ENCODE data around the gene TPM2.

Gene TPM2

GRCh38 chr9:35703906-35704672, 14.4 kb upstream of the TPM2 start:
- Histone ChIP-seq H3K36me3 (ENCODE audit: insufficient read depth, low read length) (peaks cover 96% of the 10 kb centered on the region), H3K27ac (no peak overlapping the region), H3K9ac (ENCODE audit: insufficient read length) (no peak overlapping the region), H3K9me3 (ENCODE audit: low read depth, low read length) (no peaks in the 10 kb centered on the region), H3K4me3 (no peak overlapping the region)
- TF ChIP-seq POLR2AphosphoS5 (IDR thresholded peaks at IDR 0.05; ENCODE audit: borderline replicate concordance, low read depth, low read length) (no peak), EZH2 (IDR thresholded peaks at IDR 0.05) (no peak), FOXP2 (optimal IDR thresholded peaks at IDR 0.05; ENCODE audit: control extremely low read depth, extremely low read length, insufficient read depth) (no peak)
- DNase-seq (ENCODE audit: low read depth, low spot score), result no peak

GRCh38 chr9:35702696-35703095, 13.0 kb upstream of the TPM2 start:
- no peaks in the 10 kb centered on the region for H3K9me3 ChIP-seq (ENCODE audit: low read depth, low read length)
- H3K9ac ChIP-seq (ENCODE audit: insufficient read length), result no peak overlapping the region
- H3K27ac ChIP-seq, result no peak overlapping the region
- DNase-seq (ENCODE audit: low read depth, low spot score), result no peak
- TF ChIP-seq FOXP2 (optimal IDR thresholded peaks at IDR 0.05; ENCODE audit: control extremely low read depth, extremely low read length, insufficient read depth), result no peak
- TF ChIP-seq POLR2AphosphoS5 (IDR thresholded peaks at IDR 0.05; ENCODE audit: borderline replicate concordance, low read depth, low read length), result no peak
- peaks cover 98% of the 10 kb centered on the region for H3K36me3 ChIP-seq (ENCODE audit: insufficient read depth, low read length)
- H3K4me3 ChIP-seq, result no peak overlapping the region

- TF ChIP-seq EZH2 (IDR thresholded peaks at IDR 0.05), result no peak
These were observed 11.2 kb upstream of the TPM2 start for GRCh38 chr9:35700942-35701341.

GRCh38 chr9:35700031-35700430, 10.3 kb upstream of the TPM2 start:
- Histone ChIP-seq H3K36me3 (ENCODE audit: insufficient read depth, low read length) (peaks cover 90% of the 10 kb centered on the region), H3K9ac (ENCODE audit: insufficient read length) (no peak overlapping the region), H3K27ac (no peak overlapping the region), H3K4me3 (no peak overlapping the region), H3K9me3 (ENCODE audit: low read depth, low read length) (no peaks in the 10 kb centered on the region)
- DNase-seq (ENCODE audit: low read depth, low spot score), result no peak
- TF ChIP-seq EZH2 (IDR thresholded peaks at IDR 0.05) (no peak), FOXP2 (optimal IDR thresholded peaks at IDR 0.05; ENCODE audit: control extremely low read depth, extremely low read length, insufficient read depth) (no peak), POLR2AphosphoS5 (IDR thresholded peaks at IDR 0.05; ENCODE audit: borderline replicate concordance, low read depth, low read length) (no peak)

More at GRCh38 chr9:35700942-35701341, 11.2 kb upstream of the TPM2 start:
- Histone ChIP-seq H3K4me3 (no peak overlapping the region), H3K36me3 (ENCODE audit: insufficient read depth, low read length) (peaks cover 98% of the 10 kb centered on the region), H3K9ac (ENCODE audit: insufficient read length) (no peak overlapping the region), H3K27ac (no peak overlapping the region), H3K9me3 (ENCODE audit: low read depth, low read length) (no peaks in the 10 kb centered on the region)
- no peak for DNase-seq (ENCODE audit: low read depth, low spot score)

- H3K9ac ChIP-seq (ENCODE audit: insufficient read length), result no peak overlapping the region
- no peak for TF ChIP-seq FOXP2 (optimal IDR thresholded peaks at IDR 0.05; ENCODE audit: control extremely low read depth, extremely low read length, insufficient read depth)
- no peak for TF ChIP-seq POLR2AphosphoS5 (IDR thresholded peaks at IDR 0.05; ENCODE audit: borderline replicate concordance, low read depth, low read length)
- TF ChIP-seq EZH2 (IDR thresholded peaks at IDR 0.05), result no peak
- peaks cover 72% of the 10 kb centered on the region for H3K36me3 ChIP-seq (ENCODE audit: insufficient read depth, low read length)
These were observed 8.5 kb upstream of the TPM2 start for GRCh38 chr9:35698231-35698630.

GRCh38 chr9:35697486-35697885, 7.8 kb upstream of the TPM2 start:
- TF ChIP-seq POLR2AphosphoS5 (IDR thresholded peaks at IDR 0.05; ENCODE audit: borderline replicate concordance, low read depth, low read length) (no peak), FOXP2 (optimal IDR thresholded peaks at IDR 0.05; ENCODE audit: control extremely low read depth, extremely low read length, insufficient read depth) (no peak)
- peaks cover 65% of the 10 kb centered on the region for H3K36me3 ChIP-seq (ENCODE audit: insufficient read depth, low read length)

More at GRCh38 chr9:35698231-35698630, 8.5 kb upstream of the TPM2 start:
- Histone ChIP-seq H3K4me3 (no peak overlapping the region), H3K27ac (no peak overlapping the region), H3K9me3 (ENCODE audit: low read depth, low read length) (no peaks in the 10 kb centered on the region)
- no peak for DNase-seq (ENCODE audit: low read depth, low spot score)

GRCh38 chr9:35696520-35697215, 6.9 kb upstream of the TPM2 start:
- TF ChIP-seq POLR2AphosphoS5 (IDR thresholded peaks at IDR 0.05; ENCODE audit: borderline replicate concordance, low read depth, low read length), result no peak
- no peak for TF ChIP-seq FOXP2 (optimal IDR thresholded peaks at IDR 0.05; ENCODE audit: control extremely low read depth, extremely low read length, insufficient read depth)
- TF ChIP-seq EZH2 (IDR thresholded peaks at IDR 0.05), result no peak
- no peak overlapping the region for H3K9ac ChIP-seq (ENCODE audit: insufficient read length)
- no peaks in the 10 kb centered on the region for H3K9me3 ChIP-seq (ENCODE audit: low read depth, low read length)
- peaks cover 58% of the 10 kb centered on the region for H3K36me3 ChIP-seq (ENCODE audit: insufficient read depth, low read length)
- H3K4me3 ChIP-seq, result no peak overlapping the region
- no peak for DNase-seq (ENCODE audit: low read depth, low spot score)
- H3K27ac ChIP-seq, result no peak overlapping the region

More at GRCh38 chr9:35697486-35697885, 7.8 kb upstream of the TPM2 start:
- Histone ChIP-seq H3K9me3 (ENCODE audit: low read depth, low read length) (no peaks in the 10 kb centered on the region), H3K4me3 (no peak overlapping the region), H3K27ac (no peak overlapping the region), H3K9ac (ENCODE audit: insufficient read length) (no peak overlapping the region)
- DNase-seq (ENCODE audit: low read depth, low spot score), result no peak

- Histone ChIP-seq H3K9ac (ENCODE audit: insufficient read length) (no peak overlapping the region), H3K9me3 (ENCODE audit: low read depth, low read length) (no peaks in the 10 kb centered on the region), H3K4me3 (no peak overlapping the region), H3K36me3 (ENCODE audit: insufficient read depth, low read length) (peaks cover 52% of the 10 kb centered on the region), H3K27ac (no peak overlapping the region)
- DNase-seq (ENCODE audit: low read depth, low spot score), result no peak
- TF ChIP-seq POLR2AphosphoS5 (IDR thresholded peaks at IDR 0.05; ENCODE audit: borderline replicate concordance, low read depth, low read length) (no peak), EZH2 (IDR thresholded peaks at IDR 0.05) (no peak), FOXP2 (optimal IDR thresholded peaks at IDR 0.05; ENCODE audit: control extremely low read depth, extremely low read length, insufficient read depth) (no peak)
These were observed 6.2 kb upstream of the TPM2 start for GRCh38 chr9:35695943-35696401.
